Measurements from ENCODE around the gene UBR1. TPM values are rescaled to one million over a fixed set of nuclear protein-coding genes. Genes with fewer than 3 reads are reported as not detected.
A peak's percentile ranks its signal among the peaks of the same experiment; 100 is the strongest.

The UBR1 gene
- total and polyA plus RNA-seq, 2 donors (not counting 3 experiments of a cell fraction or from before 2014, with no cell fraction given) = 5.3 to 26.9 TPM

DNA sequence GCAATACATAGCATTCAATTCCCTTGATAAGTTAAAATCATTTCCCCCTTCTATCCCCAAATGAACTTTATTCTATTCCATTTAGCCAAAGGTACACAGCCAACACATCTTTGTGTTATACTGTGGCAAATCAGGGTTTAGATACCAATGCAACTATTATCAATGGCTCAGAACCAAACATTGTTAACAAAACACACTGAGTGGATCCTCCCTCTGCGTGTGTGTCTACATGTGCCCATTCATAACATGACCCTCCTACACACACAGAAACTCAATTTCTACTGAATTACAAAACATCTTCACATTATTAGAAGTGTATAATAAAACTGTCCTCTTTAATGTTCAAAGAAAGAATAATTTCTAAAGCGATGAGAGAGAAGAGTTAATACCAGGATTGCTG lies 186.5 kb downstream of the UBR1 start:
- Histone ChIP-seq H3K4me2 (ENCODE audit: insufficient read depth, low read length) (peak overlapping the region; percentile 81), H3K4me3 (replicated peaks in 1 of 3; ENCODE audit: insufficient read depth in 1 of 3, low read depth in 1 of 3, low read length in 3 of 3) (peak overlapping the region; percentile 65 to 84 (median 82)), H3K36me3 (ENCODE audit: control insufficient read depth in 2 of 2, extremely low read depth in 1 of 2, insufficient read depth in 2 of 2, low read length in 2 of 2) (no peaks in the 10 kb centered on the region), H3K27me3 (ENCODE audit: control insufficient read depth in 2 of 2, insufficient read depth in 2 of 2, low read length in 2 of 2) (no peaks in the 10 kb centered on the region), H2AFZ (ENCODE audit: low read depth, low read length) (no peak overlapping the region), H3K9ac (replicated peaks; ENCODE audit: extremely low read depth, insufficient read depth, low read length) (no peak overlapping the region), H4K20me1 (replicated peaks; ENCODE audit: control insufficient read depth, extremely low read depth, insufficient read depth, low read length) (no peaks in the 10 kb centered on the region), H3K4me1 (ENCODE audit: control insufficient read depth, extremely low read depth, insufficient read depth, low read length) (peaks cover 26% of the 10 kb centered on the region), H3K9me1 (replicated peaks; ENCODE audit: control insufficient read depth, extremely low read depth, insufficient read depth, low read length) (no peaks in the 10 kb centered on the region), H3K9me3 (replicated peaks; ENCODE audit: control insufficient read depth, insufficient read depth, low read length) (no peaks in the 10 kb centered on the region), H3K79me2 (ENCODE audit: control insufficient read depth, insufficient read depth, low read length) (peaks cover 3% of the 10 kb centered on the region), H3K27ac (ENCODE audit: insufficient read depth, low read depth, low read length) (no peak overlapping the region)
- ChIA-PET CTCF (interaction anchor here (0.8 to 1.9 kb wide), 2 partner anchors 28 to 91 kb away, joined by 3 to 5 read pairs; no protein-coding TSS in a partner anchor), POLR2A (no interaction called here)
- no peak for DNase-seq (ENCODE audit: low read depth, low spot score)
- peak; percentile 18 for FAIRE-seq
- intact Hi-C loops (cut with micrococcal nuclease) (no loop called here), dilution Hi-C loops (cut with MboI; ENCODE audit: extremely low pct_ligation_motif_present, low sequenced_read_pairs) (no loop called here)
- TF ChIP-seq JUN (IDR thresholded peaks at IDR 0.05; ENCODE audit: borderline replicate concordance, insufficient read depth, insufficient read length, low read depth) (no peak), POLR2A (IDR thresholded peaks at IDR 0.05; ENCODE audit: low read depth, low read length) (no peak), MYC (IDR thresholded peaks at IDR 0.05; ENCODE audit: low read depth, low read length) (no peak), MAX (IDR thresholded peaks at IDR 0.05; ENCODE audit: insufficient read depth, insufficient read length) (no peak), EZH2 (IDR thresholded peaks at IDR 0.05; ENCODE audit: borderline replicate concordance, low read depth, low read length, severe bottlenecking) (no peak), GATA2 (IDR thresholded peaks at IDR 0.05; ENCODE audit: insufficient read depth, insufficient read length, low read depth, low read length) (no peak), POLR2AphosphoS5 (IDR thresholded peaks at IDR 0.05; ENCODE audit: insufficient read depth, low read depth, low read length) (no peak), FOS (IDR thresholded peaks at IDR 0.05; ENCODE audit: borderline replicate concordance, insufficient read depth, low read length) (no peak)
- TF ChIP-seq, protein P1, sequence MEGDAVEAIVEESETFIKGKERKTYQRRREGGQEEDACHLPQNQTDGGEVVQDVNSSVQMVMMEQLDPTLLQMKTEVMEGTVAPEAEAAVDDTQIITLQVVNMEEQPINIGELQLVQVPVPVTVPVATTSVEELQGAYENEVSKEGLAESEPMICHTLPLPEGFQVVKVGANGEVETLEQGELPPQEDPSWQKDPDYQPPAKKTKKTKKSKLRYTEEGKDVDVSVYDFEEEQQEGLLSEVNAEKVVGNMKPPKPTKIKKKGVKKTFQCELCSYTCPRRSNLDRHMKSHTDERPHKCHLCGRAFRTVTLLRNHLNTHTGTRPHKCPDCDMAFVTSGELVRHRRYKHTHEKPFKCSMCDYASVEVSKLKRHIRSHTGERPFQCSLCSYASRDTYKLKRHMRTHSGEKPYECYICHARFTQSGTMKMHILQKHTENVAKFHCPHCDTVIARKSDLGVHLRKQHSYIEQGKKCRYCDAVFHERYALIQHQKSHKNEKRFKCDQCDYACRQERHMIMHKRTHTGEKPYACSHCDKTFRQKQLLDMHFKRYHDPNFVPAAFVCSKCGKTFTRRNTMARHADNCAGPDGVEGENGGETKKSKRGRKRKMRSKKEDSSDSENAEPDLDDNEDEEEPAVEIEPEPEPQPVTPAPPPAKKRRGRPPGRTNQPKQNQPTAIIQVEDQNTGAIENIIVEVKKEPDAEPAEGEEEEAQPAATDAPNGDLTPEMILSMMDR (IDR thresholded peaks at IDR 0.05; ENCODE audit: extremely low read depth in 1 of 2, insufficient read depth in 1 of 2, low read depth in 1 of 2, low read length in 2 of 2) = no peak
- BruUV-seq (replicated peaks) = no TSS peak
